Type B pancreatic cell (in vitro differentiated cells): ENCODE data around the gene GSG1. TPM values are rescaled to one million over a fixed set of nuclear protein-coding genes. Genes with fewer than 3 reads are reported as not detected.
"Not testable (repeated sequence)": the region's sequence is repeated elsewhere in the genome, so short reads cannot be mapped to it uniquely, and the experiment has no call there.

Experiments used
- DNase-seq: peaks from one replicate; pipeline ENCODE4 v3.0.0; 2021; ENCODE audit warnings: mixed read lengths; ENCODE audit not compliant: unreplicated experiment; ENCODE audit errors: extremely low spot score
- H3K27ac Mint-ChIP-seq: 2 replicates; pipeline ENCODE4 v1.8.0; 2021; ENCODE audit warnings: mild to moderate bottlenecking, mixed read lengths
- H3K27me3 Mint-ChIP-seq: 2 replicates; pipeline ENCODE4 v1.8.0; 2021; ENCODE audit warnings: mixed read lengths
- H3K36me3 Mint-ChIP-seq: 2 replicates; pipeline ENCODE4 v1.8.0; 2021; ENCODE audit warnings: mixed read lengths
- H3K4me1 Mint-ChIP-seq: one replicate; pipeline ENCODE4 v1.8.0; 2021; ENCODE audit warnings: mixed read lengths; ENCODE audit not compliant: unreplicated experiment
- H3K4me3 Mint-ChIP-seq: 2 replicates; pipeline ENCODE4 v1.8.0; 2021; ENCODE audit warnings: mild to moderate bottlenecking, mixed read lengths
- H3K9me3 Mint-ChIP-seq: 2 replicates; pipeline ENCODE4 v1.8.0; 2021; ENCODE audit warnings: mixed read lengths
- CTCF ChIP-seq: fragments of 200-600 bp; sonication (generic); conservative IDR thresholded peaks from 2 replicates; pipeline ENCODE4 v1.5.0; 2021; ENCODE audit warnings: antibody characterized with exemption, mild to moderate bottlenecking
- total RNA-seq: library from RNA; stranded (reverse); gene quantifications from 2 replicates; pipeline ENCODE4 v1.2.1, GENCODE V29; 2021; ENCODE audit warnings: low replicate concordance

GSG1 gene
- total RNA-seq, 1 donor from 2014 or later: 0.36 TPM

- Mint-ChIP-seq H3K27me3 (peaks cover 5% of the 10 kb centered on the region), H3K4me1 (no peaks in the 10 kb centered on the region), H3K4me3 (no peak overlapping the region), H3K36me3 (peaks cover 52% of the 10 kb centered on the region), H3K27ac (no peak overlapping the region), H3K9me3 (no peaks in the 10 kb centered on the region)
- DNase-seq: no peak
- no peak for TF ChIP-seq CTCF
Observed at GRCh38 chr12:13084898-13085640, 18.4 kb downstream of the GSG1 start.

DNA sequence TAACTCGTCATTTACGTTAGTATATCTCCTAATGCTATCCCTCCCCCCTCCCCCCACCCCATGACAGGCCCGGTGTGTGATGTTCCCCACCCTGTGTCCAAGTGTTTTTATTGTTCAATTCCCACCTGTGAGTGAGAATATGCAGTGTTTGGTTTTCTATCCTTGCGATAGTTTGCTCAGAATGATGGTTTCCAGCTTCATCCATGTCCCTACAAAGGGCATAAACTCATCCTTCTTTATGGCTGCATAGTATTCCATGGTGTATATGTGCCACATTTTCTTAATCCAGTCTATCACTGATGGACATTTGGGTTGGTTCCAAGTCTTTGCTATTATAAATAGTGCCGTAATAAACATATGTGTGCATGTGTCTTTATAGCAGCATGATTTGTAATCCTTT lies 19.8 kb downstream of the GSG1 start:
- H3K9me3 Mint-ChIP-seq, DNase-seq, H3K4me1 Mint-ChIP-seq, H3K27me3 Mint-ChIP-seq, H3K4me3 Mint-ChIP-seq, H3K27ac Mint-ChIP-seq: not testable (repeated sequence)
- H3K36me3 Mint-ChIP-seq: peaks cover 57% of the 10 kb centered on the region

- H3K4me3 Mint-ChIP-seq: no peak overlapping the region
- peaks cover 57% of the 10 kb centered on the region for H3K36me3 Mint-ChIP-seq
- H3K27me3 Mint-ChIP-seq: peaks cover 5% of the 10 kb centered on the region
- H3K27ac Mint-ChIP-seq: no peak overlapping the region
- no peak for TF ChIP-seq CTCF
- H3K9me3 Mint-ChIP-seq: no peaks in the 10 kb centered on the region
- no peaks in the 10 kb centered on the region for H3K4me1 Mint-ChIP-seq
- DNase-seq: no peak
Observed at GRCh38 chr12:13082861-13083260, 20.6 kb downstream of the GSG1 start.

DNA sequence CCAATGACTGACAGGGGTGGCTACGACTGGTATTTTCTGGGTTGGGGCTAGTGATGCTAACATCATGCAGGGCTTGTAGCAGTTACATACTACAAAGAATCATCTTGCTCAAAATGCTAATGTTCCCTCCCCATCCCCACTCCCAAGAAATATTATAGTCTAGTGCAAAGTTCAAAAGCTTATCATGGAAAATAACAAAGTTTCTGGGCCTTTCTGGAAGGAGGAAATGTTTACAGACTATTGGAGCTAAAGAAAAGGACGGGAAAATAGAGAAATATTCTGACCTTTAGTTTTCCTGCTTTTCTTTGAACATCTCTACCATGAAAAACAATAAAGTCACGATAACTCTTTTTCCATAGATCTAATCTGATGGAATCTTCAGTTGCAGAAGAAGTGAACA lies 23.2 kb downstream of the GSG1 start:
- Mint-ChIP-seq H3K27me3 (no peaks in the 10 kb centered on the region), H3K27ac (no peak overlapping the region), H3K36me3 (peaks cover 59% of the 10 kb centered on the region), H3K4me1 (no peaks in the 10 kb centered on the region), H3K9me3 (no peaks in the 10 kb centered on the region), H3K4me3 (no peak overlapping the region)
- DNase-seq: no peak
- no peak for TF ChIP-seq CTCF

GRCh38 chr12:13079440-13079906 lies 24.0 kb downstream of the GSG1 start:
- Mint-ChIP-seq H3K9me3 (no peaks in the 10 kb centered on the region), H3K27ac (no peak overlapping the region), H3K4me3 (no peak overlapping the region), H3K27me3 (no peaks in the 10 kb centered on the region), H3K36me3 (peaks cover 57% of the 10 kb centered on the region), H3K4me1 (no peaks in the 10 kb centered on the region)
- no peak for DNase-seq
- TF ChIP-seq CTCF: no peak

DNA sequence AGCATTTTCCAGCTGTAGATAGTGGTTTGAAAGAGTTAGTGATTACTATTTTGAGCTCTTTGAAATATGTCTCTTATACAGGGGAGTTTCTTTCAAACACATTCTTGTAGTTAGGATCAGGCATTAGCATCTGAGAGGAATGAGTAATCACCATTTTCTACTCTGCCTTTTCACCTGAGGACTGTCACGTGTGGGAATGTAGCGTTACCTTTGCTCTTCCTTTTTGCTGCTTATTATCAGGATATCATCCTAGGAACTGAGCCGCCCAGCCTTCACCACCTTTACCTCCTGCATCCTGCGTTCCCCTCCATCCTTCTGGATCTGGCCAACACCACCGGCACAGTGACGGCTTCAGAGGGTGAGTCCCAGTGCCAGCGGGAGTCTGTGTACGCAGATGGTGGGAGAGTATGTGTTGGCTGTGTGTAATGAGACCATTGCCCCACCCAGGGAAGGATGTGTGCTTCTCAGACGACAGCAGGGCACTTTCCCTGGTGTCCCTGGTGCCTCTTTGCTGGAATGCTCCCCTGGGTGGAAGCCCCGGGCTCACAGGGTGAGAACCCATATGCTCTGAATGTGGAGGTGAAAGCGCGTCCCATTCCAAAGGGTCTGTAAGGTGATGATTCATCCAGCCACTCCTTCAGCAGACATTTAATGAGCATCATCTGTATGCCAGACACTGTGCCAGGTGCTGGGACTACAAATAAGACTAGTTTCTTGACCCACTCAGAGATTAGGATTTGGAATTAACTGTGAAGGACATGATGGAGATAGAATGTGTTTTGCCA lies 27.5 kb downstream of the GSG1 start:
- no peaks in the 10 kb centered on the region for H3K9me3 Mint-ChIP-seq
- no peak overlapping the region for H3K4me3 Mint-ChIP-seq
- no peaks in the 10 kb centered on the region for H3K27me3 Mint-ChIP-seq
- H3K27ac Mint-ChIP-seq: no peak overlapping the region
- TF ChIP-seq CTCF: no peak
- H3K36me3 Mint-ChIP-seq: peaks cover 60% of the 10 kb centered on the region
- no peak for DNase-seq
- peaks cover 5% of the 10 kb centered on the region for H3K4me1 Mint-ChIP-seq
